ENCODE results near the gene ZNF638. TPM values are rescaled to one million over a fixed set of nuclear protein-coding genes. Genes with fewer than 3 reads are reported as not detected.

ZNF638 gene
- total and polyA plus RNA-seq, 2 donors (not counting 3 experiments of a cell fraction or from before 2014, with no cell fraction given): 36.4 to 111 TPM

- BruUV-seq (replicated peaks): no TSS peak
- Histone ChIP-seq H3K4me1 (ENCODE audit: control insufficient read depth, extremely low read depth, insufficient read depth, low read length) (no peaks in the 10 kb centered on the region), H3K27ac (ENCODE audit: insufficient read depth, low read depth, low read length) (no peak overlapping the region), H4K20me1 (replicated peaks; ENCODE audit: control insufficient read depth, extremely low read depth, insufficient read depth, low read length) (no peaks in the 10 kb centered on the region), H3K79me2 (ENCODE audit: control insufficient read depth, insufficient read depth, low read length) (no peaks in the 10 kb centered on the region), H3K9me3 (replicated peaks; ENCODE audit: control insufficient read depth, insufficient read depth, low read length) (no peaks in the 10 kb centered on the region), H3K4me3 (replicated peaks in 1 of 3; ENCODE audit: insufficient read depth in 1 of 3, low read depth in 1 of 3, low read length in 3 of 3) (no peak overlapping the region), H3K27me3 (ENCODE audit: control insufficient read depth in 2 of 2, insufficient read depth in 2 of 2, low read length in 2 of 2) (no peaks in the 10 kb centered on the region), H3K9ac (replicated peaks; ENCODE audit: extremely low read depth, insufficient read depth, low read length) (no peak overlapping the region), H3K4me2 (ENCODE audit: insufficient read depth, low read length) (no peak overlapping the region), H3K9me1 (replicated peaks; ENCODE audit: control insufficient read depth, extremely low read depth, insufficient read depth, low read length) (no peaks in the 10 kb centered on the region), H3K36me3 (ENCODE audit: control insufficient read depth in 2 of 2, extremely low read depth in 1 of 2, insufficient read depth in 2 of 2, low read length in 2 of 2) (no peaks in the 10 kb centered on the region), H2AFZ (ENCODE audit: low read depth, low read length) (no peak overlapping the region)
- dilution Hi-C loops (cut with MboI; ENCODE audit: extremely low pct_ligation_motif_present, low sequenced_read_pairs): no loop called here
- DNase-seq (ENCODE audit: low read depth, low spot score) (no peak), FAIRE-seq (no peak)
- TF ChIP-seq FOS (IDR thresholded peaks at IDR 0.05; ENCODE audit: borderline replicate concordance, insufficient read depth, low read length): no peak
- POLR2A ChIA-PET: no interaction called here
- CTCF ChIA-PET: interaction anchor here (1.2 to 9.1 kb wide), 2 partner anchors 16 to 48 kb away, joined by 4 to 54 read pairs; partner anchors contain the start of gene ZNF638
- intact Hi-C loops (cut with micrococcal nuclease): no loop called here
These were observed 48.5 kb upstream of the ZNF638 start for GRCh38 chr2:71283131-71283530.

GRCh38 chr2:71285706-71286105 is 45.9 kb upstream of the ZNF638 start:
- FAIRE-seq: no peak
- no peaks in the 10 kb centered on the region for H3K4me1 ChIP-seq (ENCODE audit: control insufficient read depth, extremely low read depth, insufficient read depth, low read length)
- H3K36me3 ChIP-seq (ENCODE audit: control insufficient read depth in 2 of 2, extremely low read depth in 1 of 2, insufficient read depth in 2 of 2, low read length in 2 of 2): no peaks in the 10 kb centered on the region
- intact Hi-C loops (cut with micrococcal nuclease): no loop called here
- H3K9me1 ChIP-seq (replicated peaks; ENCODE audit: control insufficient read depth, extremely low read depth, insufficient read depth, low read length): no peaks in the 10 kb centered on the region
- H4K20me1 ChIP-seq (replicated peaks; ENCODE audit: control insufficient read depth, extremely low read depth, insufficient read depth, low read length): no peaks in the 10 kb centered on the region
- H3K4me3 ChIP-seq (replicated peaks in 1 of 3; ENCODE audit: insufficient read depth in 1 of 3, low read depth in 1 of 3, low read length in 3 of 3): no peak overlapping the region
- no TSS peak for BruUV-seq (replicated peaks)
- no peak overlapping the region for H3K9ac ChIP-seq (replicated peaks; ENCODE audit: extremely low read depth, insufficient read depth, low read length)
- no peak overlapping the region for H3K27ac ChIP-seq (ENCODE audit: insufficient read depth, low read depth, low read length)
- ChIA-PET POLR2A (no interaction called here), CTCF (interaction anchor here (9.1 kb wide), 1 partner anchor 14 kb away, joined by 54 read pairs; no protein-coding TSS in a partner anchor)
- H3K9me3 ChIP-seq (replicated peaks; ENCODE audit: control insufficient read depth, insufficient read depth, low read length): no peaks in the 10 kb centered on the region
- no peak overlapping the region for H2AFZ ChIP-seq (ENCODE audit: low read depth, low read length)
- no peaks in the 10 kb centered on the region for H3K27me3 ChIP-seq (ENCODE audit: control insufficient read depth in 2 of 2, insufficient read depth in 2 of 2, low read length in 2 of 2)
- dilution Hi-C loops (cut with MboI; ENCODE audit: extremely low pct_ligation_motif_present, low sequenced_read_pairs): no loop called here
- no peak overlapping the region for H3K4me2 ChIP-seq (ENCODE audit: insufficient read depth, low read length)
- TF ChIP-seq FOS (IDR thresholded peaks at IDR 0.05; ENCODE audit: borderline replicate concordance, insufficient read depth, low read length): no peak
- no peak for TF ChIP-seq MYC (IDR thresholded peaks at IDR 0.05; ENCODE audit: low read depth, low read length)
- no peak for TF ChIP-seq MAX (IDR thresholded peaks at IDR 0.05; ENCODE audit: insufficient read depth, insufficient read length)
- TF ChIP-seq POLR2AphosphoS5 (IDR thresholded peaks at IDR 0.05; ENCODE audit: insufficient read depth, low read depth, low read length): no peak
- no peak for TF ChIP-seq POLR2A (IDR thresholded peaks at IDR 0.05; ENCODE audit: low read depth, low read length)
- no peak for TF ChIP-seq CTCF (IDR thresholded peaks at IDR 0.05; ENCODE audit: extremely low read depth in 1 of 2, insufficient read depth in 1 of 2, low read depth in 1 of 2, low read length in 2 of 2)
- no peak for TF ChIP-seq GATA2 (IDR thresholded peaks at IDR 0.05; ENCODE audit: insufficient read depth, insufficient read length, low read depth, low read length)
- no peak for TF ChIP-seq JUN (IDR thresholded peaks at IDR 0.05; ENCODE audit: borderline replicate concordance, insufficient read depth, insufficient read length, low read depth)
- no peak for TF ChIP-seq EZH2 (IDR thresholded peaks at IDR 0.05; ENCODE audit: borderline replicate concordance, low read depth, low read length, severe bottlenecking)
- H3K79me2 ChIP-seq (ENCODE audit: control insufficient read depth, insufficient read depth, low read length): no peaks in the 10 kb centered on the region
- DNase-seq (ENCODE audit: low read depth, low spot score): no peak

Measured in endothelial cell of umbilical vein (primary cell).